Stimulated activated CD4-positive, alpha-beta T cell treated with anti-CD3 and anti-CD28 coated beads, Interleukin-15, amount 100 ng/mL, for 1 hour (primary cell): Measurements from ENCODE around the gene HS3ST6.
"Not testable (repeated sequence)": the region's sequence is repeated elsewhere in the genome, so short reads cannot be mapped to it uniquely, and the experiment has no call there.

Experiments
- DNase-seq, 2 donors: peaks; one replicate each; pipeline ENCODE4 v3.0.0-alpha.2; 2020; ENCODE audit warnings: low read depth in 1 of 2, low spot score in 1 of 2

The HS3ST6 gene

GRCh38 chr16:1929105-1929504, 10.9 kb upstream of the HS3ST6 start:
- no peak for DNase-seq

GRCh38 chr16:1926271-1926670, 8.1 kb upstream of the HS3ST6 start:
- no peak for DNase-seq

- no peak for DNase-seq
Observed at GRCh38 chr16:1924095-1924494, 5.9 kb upstream of the HS3ST6 start.

- no peak for DNase-seq
Observed at GRCh38 chr16:1923299-1924034, 5.3 kb upstream of the HS3ST6 start.

- DNase-seq, result no peak
Observed at GRCh38 chr16:1922357-1922756, 4.1 kb upstream of the HS3ST6 start.

- DNase-seq, result no peak
Observed at GRCh38 chr16:1920727-1921171, 2.5 kb upstream of the HS3ST6 start.

GRCh38 chr16:1920122-1920521, 1.9 kb upstream of the HS3ST6 start:
- DNase-seq, result not testable (repeated sequence)

GRCh38 chr16:1919327-1919998, 1.2 kb upstream of the HS3ST6 start:
- no peak for DNase-seq

- no peak for DNase-seq
Observed at GRCh38 chr16:1917665-1918350, 407 bp downstream of the HS3ST6 start.

- no peak for DNase-seq
Observed at GRCh38 chr16:1917056-1917664, 1.1 kb downstream of the HS3ST6 start.

GRCh38 chr16:1916640-1916990, 1.6 kb downstream of the HS3ST6 start:
- no peak for DNase-seq

- DNase-seq, result no peak
Observed at GRCh38 chr16:1915732-1916639, 2.2 kb downstream of the HS3ST6 start.

- no peak for DNase-seq
Observed at GRCh38 chr16:1914988-1915387, 3.2 kb downstream of the HS3ST6 start.

- DNase-seq, result no peak
Observed at GRCh38 chr16:1914084-1914608, 4.1 kb downstream of the HS3ST6 start.

GRCh38 chr16:1913327-1914083, 4.7 kb downstream of the HS3ST6 start:
- DNase-seq, result no peak

GRCh38 chr16:1912215-1912543, 6.0 kb downstream of the HS3ST6 start:
- DNase-seq, result no peak

GRCh38 chr16:1911467-1912214, 6.6 kb downstream of the HS3ST6 start:
- no peak for DNase-seq

- DNase-seq, result no peak
Observed at GRCh38 chr16:1909561-1910231, 8.5 kb downstream of the HS3ST6 start.

- DNase-seq, result no peak
Observed at GRCh38 chr16:1908983-1909382, 9.2 kb downstream of the HS3ST6 start.
